ENCODE measurements around the gene PLEKHO1.

GRCh38 chr1:150168960-150169601, 19.4 kb downstream of the PLEKHO1 start:
- peak; percentile 79 for TF ChIP-seq CTCF (conservative IDR thresholded peaks at IDR 0.05; ENCODE audit: low read depth, low read length)
- TF ChIP-seq EZH2 (IDR thresholded peaks at IDR 0.05; ENCODE audit: borderline replicate concordance, low read depth, low read length, poor library complexity, severe bottlenecking), result no peak
